OCI-LY3 (cell line): ENCODE data around the gene TRPM1.

Experiments
- H2AFZ ChIP-seq: fragments of 200-600, 300-600 bp; shearing (Covaris generic); 2 replicates; pipeline ENCODE4 v1.6.0; 2014; ENCODE audit warnings: antibody characterized with exemption, low read depth, low read length
- H3K27ac ChIP-seq: fragments of 200-600, 300-600 bp; sonication (generic); 2 replicates; pipeline ENCODE4 v1.5.1; 2014; ENCODE audit warnings: mild to moderate bottlenecking, low read length, moderate library complexity, mixed read lengths
- H3K27me3 ChIP-seq: fragments of 200-600, 300-600 bp; sonication (generic); 2 replicates; pipeline ENCODE4 v1.6.1; 2014; ENCODE audit warnings: low read depth, low read length, mixed read lengths
- H3K36me3 ChIP-seq: fragments of 200-600, 300-600 bp; sonication (generic); replicated peaks from 2 replicates; pipeline ENCODE3; 2014; ENCODE audit warnings: low read depth, low read length, mixed read lengths
- H3K4me1 ChIP-seq: fragments of 300-600, 200-600 bp; sonication (generic); 2 replicates; pipeline ENCODE4 v1.6.1; 2014; ENCODE audit warnings: low read length, mixed read lengths
- H3K4me2 ChIP-seq: fragments of 200-600, 300-600 bp; sonication (generic); 2 replicates; pipeline ENCODE4 v1.6.1; 2014; ENCODE audit warnings: low read length, mixed read lengths
- H3K4me3 ChIP-seq: fragments of 300-600, 200-600 bp; sonication (generic); 2 replicates; pipeline ENCODE4 v1.5.1; 2014; ENCODE audit warnings: antibody characterized with exemption, mild to moderate bottlenecking, low read length, moderate library complexity
- H3K79me2 ChIP-seq: fragments of 300-600, 200-600 bp; shearing (Covaris generic); 2 replicates; pipeline ENCODE4 v1.6.1; 2014; ENCODE audit warnings: mild to moderate bottlenecking, low read length, mixed read lengths
- H3K9ac ChIP-seq: fragments of 300-600, 200-600 bp; shearing (Covaris generic); 2 replicates; pipeline ENCODE4 v1.6.0; 2014; ENCODE audit warnings: mild to moderate bottlenecking, low read length, moderate library complexity
- H3K9me3 ChIP-seq: fragments of 200-600, 300-600 bp; shearing (Covaris generic); 2 replicates; pipeline ENCODE4 v1.6.1; 2014; ENCODE audit warnings: low read length, mixed read lengths; ENCODE audit not compliant: insufficient read depth
- H4K20me1 ChIP-seq: fragments of 200-600, 300-600 bp; sonication (generic); 2 replicates; pipeline ENCODE4 v1.6.1; 2016; ENCODE audit warnings: low read length, mixed read lengths; ENCODE audit not compliant: insufficient read depth
- CTCF ChIP-seq: fragments of 200-600, 300-600 bp; sonication (generic); IDR thresholded peaks from 2 replicates; pipeline ENCODE4 v1.5.1; 2014; ENCODE audit warnings: antibody characterized with exemption, low read length, low read depth
- EZH2phosphoT487 ChIP-seq: fragments of 200-600 bp; shearing (Covaris generic); IDR thresholded peaks from 2 replicates; pipeline ENCODE4 v1.6.1; 2018; ENCODE audit warnings: antibody characterized with exemption, mixed run types, low read depth

TRPM1 gene

GRCh38 chr15:31045606-31046005 is 55.9 kb downstream of the TRPM1 start:
- Histone ChIP-seq H3K27ac (no peak overlapping the region), H3K9ac (no peak overlapping the region), H3K4me3 (no peak overlapping the region), H2AFZ (no peak overlapping the region), H3K79me2 (no peaks in the 10 kb centered on the region), H3K4me1 (peaks cover 8% of the 10 kb centered on the region), H3K4me2 (no peak overlapping the region), H4K20me1 (no peaks in the 10 kb centered on the region), H3K36me3 (no peaks in the 10 kb centered on the region), H3K9me3 (no peaks in the 10 kb centered on the region), H3K27me3 (0 out of 2 replicates have a peak, but pooled peaks cover 4% of the 10 kb centered on the region)
- TF ChIP-seq EZH2phosphoT487, result no peak
- no peak for TF ChIP-seq CTCF

GRCh38 chr15:31042751-31043150 is 58.8 kb downstream of the TRPM1 start:
- H4K20me1 ChIP-seq, result no peaks in the 10 kb centered on the region
- H3K27me3 ChIP-seq, result 0 out of 2 replicates have a peak, but pooled peaks cover 4% of the 10 kb centered on the region
- H3K4me1 ChIP-seq, result no peaks in the 10 kb centered on the region
- H3K36me3 ChIP-seq, result no peaks in the 10 kb centered on the region
- H3K9me3 ChIP-seq, result no peaks in the 10 kb centered on the region
- no peak overlapping the region for H3K4me3 ChIP-seq
- no peak overlapping the region for H3K9ac ChIP-seq
- no peak overlapping the region for H2AFZ ChIP-seq
- H3K79me2 ChIP-seq, result no peaks in the 10 kb centered on the region
- no peak overlapping the region for H3K27ac ChIP-seq
- H3K4me2 ChIP-seq, result no peak overlapping the region
- no peak for TF ChIP-seq EZH2phosphoT487
- TF ChIP-seq CTCF, result no peak

- no peaks in the 10 kb centered on the region for H3K79me2 ChIP-seq
- TF ChIP-seq CTCF, result no peak
- no peak for TF ChIP-seq EZH2phosphoT487
- H3K4me2 ChIP-seq, result no peak overlapping the region
- no peak overlapping the region for H3K9ac ChIP-seq
- H3K27ac ChIP-seq, result no peak overlapping the region
- H3K9me3 ChIP-seq, result no peaks in the 10 kb centered on the region
- H3K27me3 ChIP-seq, result 0 out of 2 replicates have a peak, but pooled peaks cover 4% of the 10 kb centered on the region
- no peaks in the 10 kb centered on the region for H3K4me1 ChIP-seq
- no peak overlapping the region for H2AFZ ChIP-seq
- no peak overlapping the region for H3K4me3 ChIP-seq
- no peaks in the 10 kb centered on the region for H4K20me1 ChIP-seq
- no peaks in the 10 kb centered on the region for H3K36me3 ChIP-seq
Measured at GRCh38 chr15:31041610-31042009, 59.9 kb downstream of the TRPM1 start.

- no peaks in the 10 kb centered on the region for H3K36me3 ChIP-seq
- no peaks in the 10 kb centered on the region for H3K9me3 ChIP-seq
- H3K27me3 ChIP-seq, result 0 out of 2 replicates have a peak, but pooled peaks cover 4% of the 10 kb centered on the region
- H3K79me2 ChIP-seq, result no peaks in the 10 kb centered on the region
- no peak overlapping the region for H3K9ac ChIP-seq
- H3K4me1 ChIP-seq, result no peaks in the 10 kb centered on the region
- no peak overlapping the region for H2AFZ ChIP-seq
- H3K27ac ChIP-seq, result no peak overlapping the region
- TF ChIP-seq CTCF, result no peak
- no peak for TF ChIP-seq EZH2phosphoT487
- H3K4me2 ChIP-seq, result no peak overlapping the region
- H4K20me1 ChIP-seq, result no peaks in the 10 kb centered on the region
- no peak overlapping the region for H3K4me3 ChIP-seq
Measured at GRCh38 chr15:31040611-31041010, 60.9 kb downstream of the TRPM1 start.
